GM04503 (cell line): ENCODE measurements around the gene RAMP3.
"Not testable (repeated sequence)": the region's sequence is repeated elsewhere in the genome, so short reads cannot be mapped to it uniquely, and the experiment has no call there.

Experiments
- DNase-seq: peaks from one replicate; pipeline ENCODE4 v3.0.0-alpha.2; 2012; ENCODE audit warnings: low read depth

RAMP3 gene

GRCh38 chr7:45132708-45133320 is 24.8 kb upstream of the RAMP3 start:
- DNase-seq: no peak

GRCh38 chr7:45133352-45133751 is 24.2 kb upstream of the RAMP3 start:
- DNase-seq: no peak

- DNase-seq: no peak
These were observed 23.7 kb upstream of the RAMP3 start for GRCh38 chr7:45133877-45134276.

- no peak for DNase-seq
These were observed 21.2 kb upstream of the RAMP3 start for GRCh38 chr7:45136106-45137060.

GRCh38 chr7:45138433-45139267 is 18.9 kb upstream of the RAMP3 start:
- DNase-seq: no peak

- DNase-seq: no peak
These were observed 16.8 kb upstream of the RAMP3 start for GRCh38 chr7:45140827-45141226.

- no peak for DNase-seq
These were observed 14.0 kb upstream of the RAMP3 start for GRCh38 chr7:45143616-45144015.

GRCh38 chr7:45145881-45146280 is 11.7 kb upstream of the RAMP3 start:
- DNase-seq: no peak

GRCh38 chr7:45146531-45147379 is 10.8 kb upstream of the RAMP3 start:
- DNase-seq: no peak

- no peak for DNase-seq
These were observed 9.5 kb upstream of the RAMP3 start for GRCh38 chr7:45147858-45148652.

- no peak for DNase-seq
These were observed 9.0 kb upstream of the RAMP3 start for GRCh38 chr7:45148653-45148973.

GRCh38 chr7:45149606-45150005 is 8.0 kb upstream of the RAMP3 start:
- DNase-seq: no peak

- no peak for DNase-seq
These were observed 7.4 kb upstream of the RAMP3 start for GRCh38 chr7:45150199-45150598.

- no peak for DNase-seq
These were observed 6.4 kb upstream of the RAMP3 start for GRCh38 chr7:45151131-45151684.

- no peak for DNase-seq
These were observed 5.6 kb upstream of the RAMP3 start for GRCh38 chr7:45151967-45152366.

GRCh38 chr7:45153233-45153632 is 4.4 kb upstream of the RAMP3 start:
- DNase-seq: no peak

- DNase-seq: not testable (repeated sequence)
These were observed 3.7 kb upstream of the RAMP3 start for GRCh38 chr7:45153861-45154260.

- no peak for DNase-seq
These were observed 2.2 kb upstream of the RAMP3 start for GRCh38 chr7:45155357-45155900.

GRCh38 chr7:45155941-45156340 is 1.6 kb upstream of the RAMP3 start:
- DNase-seq: no peak
